Duodenal mucosa (tissue), 2 donors: ENCODE measurements around the gene C1GALT1.
"Not testable (repeated sequence)": the region's sequence is repeated elsewhere in the genome, so short reads cannot be mapped to it uniquely, and the experiment has no call there.

Experiments
- H3K27ac ChIP-seq: one replicate; pipeline ENCODE4 v1.7.0; 2013; ENCODE audit warnings: low read depth, low read length
- H3K27me3 ChIP-seq, 2 donors: one replicate each; pipeline ENCODE4 v1.7.0; 2013; ENCODE audit warnings: low read length in 2 of 2, control low read depth in 1 of 2; ENCODE audit not compliant: insufficient read depth in 2 of 2, control insufficient read depth in 1 of 2
- H3K36me3 ChIP-seq, 2 donors: one replicate each; pipeline ENCODE4 v1.7.0; 2013; ENCODE audit warnings: low read length in 2 of 2, control low read depth in 1 of 2; ENCODE audit not compliant: insufficient read depth in 2 of 2, control insufficient read depth in 1 of 2
- H3K4me1 ChIP-seq, 2 donors: one replicate each; pipeline ENCODE4 v1.7.0; 2013; ENCODE audit warnings: low read length in 2 of 2, control low read depth in 1 of 2; ENCODE audit not compliant: insufficient read depth in 2 of 2, control insufficient read depth in 1 of 2
- H3K4me3 ChIP-seq, 2 donors: one replicate each; pipeline ENCODE4 v1.7.0; 2013; ENCODE audit warnings: low read length in 2 of 2, low read depth in 1 of 2
- H3K9ac ChIP-seq, 2 donors: one replicate each; pipeline ENCODE4 v1.7.0; 2013; ENCODE audit warnings: low read length in 2 of 2, low read depth in 1 of 2
- H3K9me3 ChIP-seq, 2 donors: one replicate each; pipeline ENCODE4 v1.7.0; 2013; ENCODE audit warnings: low read length in 2 of 2, control low read depth in 1 of 2; ENCODE audit not compliant: control insufficient read depth in 1 of 2

The C1GALT1 gene

GRCh38 chr7:7199592-7199991, 17.2 kb downstream of the C1GALT1 start:
- not testable (repeated sequence) for H3K9me3 ChIP-seq, H3K4me3 ChIP-seq, H3K36me3 ChIP-seq, H3K9ac ChIP-seq, H3K27ac ChIP-seq, H3K27me3 ChIP-seq
- H3K4me1 ChIP-seq = peaks cover 0 to 25% of the 10 kb centered on the region in 2 donors

- H3K4me1 ChIP-seq = peaks cover 0 to 30% of the 10 kb centered on the region in 2 donors
- not testable (repeated sequence) for H3K9ac ChIP-seq, H3K27ac ChIP-seq, H3K4me3 ChIP-seq, H3K27me3 ChIP-seq, H3K9me3 ChIP-seq, H3K36me3 ChIP-seq
Observed at GRCh38 chr7:7200255-7200654, 17.9 kb downstream of the C1GALT1 start.

- Histone ChIP-seq H3K27ac (no peak overlapping the region), H3K9me3 (no peaks in the 10 kb centered on the region), H3K27me3 (no peaks in the 10 kb centered on the region), H3K36me3 (no peaks in the 10 kb centered on the region), H3K4me3 (no peak overlapping the region), H3K4me1 (peaks cover 0 to 30% of the 10 kb centered on the region in 2 donors), H3K9ac (peak overlapping the region in 1 of 2 donors; percentile 24)
Observed at GRCh38 chr7:7201578-7202374, 19.4 kb downstream of the C1GALT1 start.

GRCh38 chr7:7202375-7202720, 20.0 kb downstream of the C1GALT1 start:
- H3K4me3 ChIP-seq = no peak overlapping the region
- H3K9me3 ChIP-seq = no peaks in the 10 kb centered on the region
- H3K4me1 ChIP-seq = peaks cover 0 to 30% of the 10 kb centered on the region in 2 donors
- no peaks in the 10 kb centered on the region for H3K36me3 ChIP-seq
- no peak overlapping the region for H3K27ac ChIP-seq
- no peaks in the 10 kb centered on the region for H3K27me3 ChIP-seq
- H3K9ac ChIP-seq = no peak overlapping the region

- no peaks in the 10 kb centered on the region for H3K9me3 ChIP-seq
- H3K27ac ChIP-seq = no peak overlapping the region
- no peak overlapping the region for H3K9ac ChIP-seq
- H3K4me3 ChIP-seq = no peak overlapping the region
- H3K36me3 ChIP-seq = no peaks in the 10 kb centered on the region
- peaks cover 0 to 30% of the 10 kb centered on the region in 2 donors for H3K4me1 ChIP-seq
- H3K27me3 ChIP-seq = no peaks in the 10 kb centered on the region
Observed at GRCh38 chr7:7203813-7204575, 21.6 kb downstream of the C1GALT1 start.

GRCh38 chr7:7207876-7208275, 25.5 kb downstream of the C1GALT1 start:
- Histone ChIP-seq H3K27me3 (no peaks in the 10 kb centered on the region), H3K27ac (no peak overlapping the region), H3K9ac (no peak overlapping the region), H3K4me1 (peaks cover 0 to 13% of the 10 kb centered on the region in 2 donors), H3K4me3 (no peak overlapping the region), H3K9me3 (no peaks in the 10 kb centered on the region), H3K36me3 (peaks cover 0 to 10% of the 10 kb centered on the region in 2 donors)

GRCh38 chr7:7208520-7208919, 26.2 kb downstream of the C1GALT1 start:
- Histone ChIP-seq H3K4me3 (no peak overlapping the region), H3K27me3 (no peaks in the 10 kb centered on the region), H3K4me1 (peaks cover 0 to 13% of the 10 kb centered on the region in 2 donors), H3K9ac (no peak overlapping the region), H3K27ac (no peak overlapping the region), H3K36me3 (peaks cover 0 to 10% of the 10 kb centered on the region in 2 donors), H3K9me3 (no peaks in the 10 kb centered on the region)

- H3K9ac ChIP-seq = no peak overlapping the region
- H3K27ac ChIP-seq = no peak overlapping the region
- H3K27me3 ChIP-seq = no peaks in the 10 kb centered on the region
- peaks cover 0 to 5% of the 10 kb centered on the region in 2 donors for H3K4me1 ChIP-seq
- H3K36me3 ChIP-seq = peaks cover 3 to 10% of the 10 kb centered on the region in 2 donors
- no peaks in the 10 kb centered on the region for H3K9me3 ChIP-seq
- no peak overlapping the region for H3K4me3 ChIP-seq
Observed at GRCh38 chr7:7209412-7210050, 27.2 kb downstream of the C1GALT1 start.

GRCh38 chr7:7210475-7211237, 28.3 kb downstream of the C1GALT1 start:
- Histone ChIP-seq H3K4me1 (no peaks in the 10 kb centered on the region), H3K4me3 (no peak overlapping the region), H3K9ac (no peak overlapping the region)

More at GRCh38 chr7:7210475-7211237, 28.3 kb downstream of the C1GALT1 start:
- H3K9me3 ChIP-seq = no peaks in the 10 kb centered on the region
- H3K36me3 ChIP-seq = peaks cover 4 to 13% of the 10 kb centered on the region in 2 donors
- H3K27me3 ChIP-seq = no peaks in the 10 kb centered on the region
- H3K27ac ChIP-seq = no peak overlapping the region
